ENCODE results near the gene KCTD15.
A peak's percentile ranks its signal among the peaks of the same experiment; 100 is the strongest.

KCTD15 gene

GRCh38 chr19:33777351-33777750 lies 19.3 kb upstream of the KCTD15 start:
- H3K4me3 ChIP-seq (ENCODE audit: low read length) = no peak overlapping the region
- TF ChIP-seq CTCF (conservative IDR thresholded peaks at IDR 0.05; ENCODE audit: low read depth, low read length) = no peak
- DNase-seq (ENCODE audit: low read depth) = no peak

GRCh38 chr19:33777753-33778088 lies 18.9 kb upstream of the KCTD15 start:
- no peak overlapping the region for H3K4me3 ChIP-seq (ENCODE audit: low read length)
- no peak for DNase-seq (ENCODE audit: low read depth)
- no peak for TF ChIP-seq CTCF (conservative IDR thresholded peaks at IDR 0.05; ENCODE audit: low read depth, low read length)

- peak; percentile 100 for TF ChIP-seq CTCF (conservative IDR thresholded peaks at IDR 0.05; ENCODE audit: low read depth, low read length)
- no peak for DNase-seq (ENCODE audit: low read depth)
- no peak overlapping the region for H3K4me3 ChIP-seq (ENCODE audit: low read length)
Observed at GRCh38 chr19:33778089-33778791, 18.4 kb upstream of the KCTD15 start.

GRCh38 chr19:33779849-33780248 lies 16.8 kb upstream of the KCTD15 start:
- no peak for DNase-seq (ENCODE audit: low read depth)
- TF ChIP-seq CTCF (conservative IDR thresholded peaks at IDR 0.05; ENCODE audit: low read depth, low read length) = no peak
- H3K4me3 ChIP-seq (ENCODE audit: low read length) = no peak overlapping the region

GRCh38 chr19:33780251-33780650 lies 16.4 kb upstream of the KCTD15 start:
- no peak for TF ChIP-seq CTCF (conservative IDR thresholded peaks at IDR 0.05; ENCODE audit: low read depth, low read length)
- DNase-seq (ENCODE audit: low read depth) = no peak
- H3K4me3 ChIP-seq (ENCODE audit: low read length) = no peak overlapping the region

- DNase-seq (ENCODE audit: low read depth) = no peak
- H3K4me3 ChIP-seq (ENCODE audit: low read length) = no peak overlapping the region
- TF ChIP-seq CTCF (conservative IDR thresholded peaks at IDR 0.05; ENCODE audit: low read depth, low read length) = no peak
Observed at GRCh38 chr19:33780746-33781145, 15.9 kb upstream of the KCTD15 start.

GRCh38 chr19:33781415-33781935 lies 15.2 kb upstream of the KCTD15 start:
- DNase-seq (ENCODE audit: low read depth) = no peak
- TF ChIP-seq CTCF (conservative IDR thresholded peaks at IDR 0.05; ENCODE audit: low read depth, low read length) = no peak
- no peak overlapping the region for H3K4me3 ChIP-seq (ENCODE audit: low read length)
